GM12891 (cell line): Measurements from ENCODE around the gene EPS8L1.
"Not testable (repeated sequence)": the region's sequence is repeated elsewhere in the genome, so short reads cannot be mapped to it uniquely, and the experiment has no call there.

Experiments
- DNase-seq: peaks from one replicate; pipeline ENCODE4 v3.0.0; 2011; ENCODE audit warnings: low spot score; ENCODE audit not compliant: insufficient read length
- FAIRE-seq: peaks from 2 replicates; lab custom pipeline; 2011; peaks lifted over from hg19 to GRCh38; lab: Jason Lieb, UNC
- PAX5 ChIP-seq: IDR thresholded peaks from 2 replicates; pipeline ENCODE4 v1.6.1; 2011; ENCODE audit warnings: low read length, moderate library complexity, mild to moderate bottlenecking; ENCODE audit not compliant: insufficient read depth, severe bottlenecking
- POLR2A ChIP-seq: IDR thresholded peaks from 2 replicates; pipeline ENCODE4 v1.6.1; 2011; ENCODE audit warnings: low read depth, low read length, control low read depth
- POLR2AphosphoS5 ChIP-seq: IDR thresholded peaks from 2 replicates; pipeline ENCODE4 v1.6.1; 2011; ENCODE audit warnings: low read depth, low read length, control low read depth
- POU2F2 ChIP-seq: IDR thresholded peaks from 2 replicates; pipeline ENCODE4 v1.6.1; 2011; ENCODE audit warnings: low read depth, mild to moderate bottlenecking, control low read depth, low read length, moderate library complexity
- SPI1 ChIP-seq: IDR thresholded peaks from 2 replicates; pipeline ENCODE4 v1.6.1; 2011; ENCODE audit warnings: low read depth, low read length, control low read depth
- TAF1 ChIP-seq: IDR thresholded peaks from 2 replicates; pipeline ENCODE4 v1.6.1; 2011; ENCODE audit warnings: low read depth, low read length, control low read depth

The EPS8L1 gene

DNA sequence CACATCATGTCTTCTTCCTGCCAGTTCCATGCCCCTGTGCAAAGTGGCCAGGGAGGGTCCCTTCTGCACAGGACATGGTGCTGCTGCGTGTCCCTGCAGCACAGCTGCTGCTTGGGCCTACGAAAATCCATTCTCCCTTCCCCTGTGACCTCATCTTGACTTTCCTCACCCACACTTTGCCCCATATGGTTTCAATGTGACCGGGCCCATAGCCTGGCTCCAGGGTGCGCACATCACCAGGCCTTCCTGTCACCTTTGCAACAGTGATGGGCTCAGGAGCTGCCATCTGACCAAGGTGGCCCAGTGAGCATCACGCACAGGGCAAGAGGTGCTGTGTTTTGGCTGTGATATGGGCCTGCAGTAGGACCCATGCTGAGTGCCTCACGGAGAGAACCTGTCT is 30.9 kb downstream of the EPS8L1 start:
- FAIRE-seq (no peak), DNase-seq (no peak)
- TF ChIP-seq TAF1: no peak
- TF ChIP-seq SPI1: no peak
- TF ChIP-seq POLR2AphosphoS5: no peak; the same call in 1 of the 2 replicates
- no peak for TF ChIP-seq PAX5
- TF ChIP-seq POU2F2: no peak
- no peak for TF ChIP-seq POLR2A

DNA sequence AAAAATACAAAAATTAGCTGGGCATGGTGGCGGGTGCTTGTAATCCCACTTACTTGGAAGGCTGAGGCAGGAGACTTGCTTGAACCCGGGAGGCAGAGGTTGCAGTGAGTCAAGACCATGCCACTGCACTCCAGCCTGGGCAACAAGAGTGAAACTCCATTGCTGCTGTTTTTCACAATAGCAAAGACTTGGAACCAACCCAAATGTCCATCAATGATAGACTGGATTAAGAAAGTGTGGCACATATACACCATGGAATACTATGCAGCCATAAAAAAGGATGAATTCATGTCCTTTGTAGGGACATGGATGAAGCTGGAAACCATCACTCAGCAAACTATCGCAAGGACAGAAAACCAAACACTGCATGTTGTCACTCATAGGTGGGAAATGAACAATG is 31.6 kb downstream of the EPS8L1 start:
- not testable (repeated sequence) for FAIRE-seq, DNase-seq

DNA sequence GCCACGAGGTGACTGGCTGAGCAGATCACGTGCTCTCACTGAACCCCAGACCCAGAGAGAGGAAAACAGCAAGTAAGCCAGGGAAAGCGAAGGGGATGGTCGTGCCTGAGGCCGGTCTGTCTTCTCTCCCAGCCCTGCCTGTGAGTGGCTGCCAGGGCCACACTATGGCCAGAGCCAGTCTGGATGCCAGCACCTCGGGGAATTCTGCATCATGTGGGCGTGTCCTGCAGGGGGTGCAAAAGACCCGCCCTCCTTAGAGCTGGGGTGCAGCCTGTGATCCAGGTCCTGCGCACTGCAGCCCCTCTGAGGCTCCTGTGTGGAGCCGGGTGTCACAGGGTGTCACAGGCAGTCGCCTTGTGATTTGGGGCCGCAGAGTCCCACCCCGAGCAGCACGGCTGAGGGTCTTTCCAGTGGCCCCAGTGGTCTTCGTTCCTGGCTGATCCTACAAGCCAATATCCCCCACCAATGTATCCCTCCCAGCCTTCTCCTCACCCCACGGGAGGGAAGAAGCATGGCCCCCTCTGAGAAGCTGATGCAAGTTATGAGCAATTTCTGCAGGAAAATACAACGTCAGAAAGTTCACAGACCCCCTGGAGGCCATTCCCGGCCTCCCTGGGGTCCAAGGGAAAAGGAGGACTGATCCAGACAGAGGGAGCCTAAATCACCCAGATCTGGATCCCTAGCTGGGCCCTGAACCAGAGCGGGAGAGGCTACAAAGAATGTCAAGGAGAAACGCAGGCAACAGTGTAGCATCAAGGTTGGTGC is 34.0 kb downstream of the EPS8L1 start:
- TF ChIP-seq PAX5 (no peak), SPI1 (no peak), POLR2A (no peak), POU2F2 (no peak), POLR2AphosphoS5 (no peak), TAF1 (no peak)
- FAIRE-seq: no peak
- no peak for DNase-seq

DNA sequence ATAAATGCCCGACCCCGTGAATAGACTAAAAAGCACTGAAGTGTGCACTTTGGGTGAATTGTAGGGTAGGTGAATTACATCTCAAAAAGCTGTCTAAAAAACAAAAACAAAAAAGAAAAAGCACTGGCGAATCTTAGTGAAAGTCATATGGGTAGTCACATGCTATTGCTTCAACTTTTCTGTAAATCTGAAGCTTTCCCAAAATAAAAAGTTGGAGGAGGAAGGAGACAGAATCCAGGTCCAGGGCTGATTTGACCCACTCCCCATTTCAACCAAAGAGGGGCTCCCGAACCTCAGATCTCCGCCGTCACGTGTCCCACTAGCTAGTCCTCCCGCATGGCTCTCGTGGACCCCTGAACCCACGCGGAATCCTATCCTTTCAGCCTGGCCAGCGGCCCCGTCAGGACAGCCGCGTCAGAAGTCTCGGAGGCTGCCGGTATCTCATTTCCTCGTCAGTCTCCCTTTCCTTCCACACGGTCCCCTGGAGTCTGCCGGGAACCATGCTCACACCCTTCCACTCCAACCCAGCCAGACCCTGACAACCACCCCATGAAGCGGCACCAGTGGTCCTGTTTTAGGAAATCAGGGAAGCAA is 35.7 kb downstream of the EPS8L1 start:
- TF ChIP-seq POLR2AphosphoS5 (no peak), PAX5 (no peak), POU2F2 (no peak), SPI1 (no peak), POLR2A (no peak), TAF1 (no peak)
- FAIRE-seq: no peak

DNA sequence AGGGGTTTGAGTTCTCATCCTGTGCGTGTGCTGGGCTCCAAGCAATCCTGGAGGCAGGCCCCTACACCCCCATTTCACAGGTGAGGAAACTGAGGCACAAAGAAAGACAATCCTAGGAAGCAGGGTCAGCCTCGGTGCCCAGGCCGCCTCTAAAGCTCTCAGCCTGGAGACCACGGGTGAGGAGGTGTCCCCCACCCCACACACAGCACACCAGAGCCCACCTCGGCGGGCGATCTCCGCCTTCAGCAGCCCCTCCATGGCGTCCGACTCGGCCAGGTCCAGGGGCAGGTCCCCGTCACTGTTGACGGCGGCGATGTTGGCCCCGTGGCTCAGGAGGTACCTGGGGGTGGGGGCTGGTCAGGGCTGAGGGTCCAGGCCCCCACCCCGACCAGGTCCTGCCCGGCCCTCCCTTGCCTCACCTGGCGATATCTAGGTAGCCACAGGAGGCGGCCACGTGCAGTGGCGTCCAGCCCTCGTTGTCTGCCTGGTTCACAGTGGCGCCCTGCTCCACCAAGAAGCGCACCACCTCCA is 36.6 kb downstream of the EPS8L1 start:
- TF ChIP-seq PAX5: no peak
- no peak for TF ChIP-seq POU2F2
- TF ChIP-seq SPI1: no peak
- no peak for TF ChIP-seq POLR2AphosphoS5
- no peak for TF ChIP-seq POLR2A
- TF ChIP-seq TAF1: no peak

More for the DNA sequence above, 35.7 kb downstream of the EPS8L1 start:
- no peak for DNase-seq

DNA sequence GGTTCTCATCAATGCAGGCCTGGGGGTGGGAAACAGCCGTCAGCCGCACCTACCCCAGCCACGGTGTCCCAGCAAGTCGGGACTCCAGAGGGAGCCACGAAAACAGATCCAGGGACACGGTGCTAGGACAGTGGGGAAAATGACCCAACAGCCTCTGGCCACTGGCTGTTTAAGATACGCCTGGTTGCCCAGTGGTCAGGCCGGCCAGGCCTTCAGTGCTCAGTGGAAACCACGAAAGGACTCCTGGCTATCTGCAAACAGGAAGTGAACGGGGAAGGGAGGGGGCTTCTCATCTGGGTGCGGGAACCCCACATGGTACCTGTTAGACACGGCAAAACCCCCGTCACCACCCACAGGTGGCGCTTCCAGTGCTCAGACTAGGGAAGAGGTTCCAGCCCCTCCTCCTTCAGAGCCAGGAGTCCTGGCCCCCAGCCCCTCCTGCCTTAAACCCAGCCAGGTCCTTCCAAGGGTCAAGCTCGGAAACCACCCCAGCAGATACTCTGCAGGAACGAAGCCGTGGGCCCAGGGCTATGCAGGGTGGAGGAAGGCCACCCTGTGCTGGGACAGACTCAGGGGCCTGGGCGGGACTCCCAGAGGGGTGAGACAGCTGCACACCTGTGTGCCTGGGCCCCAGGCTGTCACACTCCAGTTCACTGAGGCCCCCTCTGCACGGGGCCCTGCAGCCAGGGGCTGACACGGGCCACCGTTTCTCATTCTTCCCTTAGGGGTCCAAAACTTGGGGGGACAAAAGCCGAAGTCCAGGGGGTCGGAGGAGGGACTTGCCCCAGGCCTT is 37.3 kb downstream of the EPS8L1 start:
- TF ChIP-seq SPI1 (peak; percentile 44; the same call in 1 of the 2 replicates), POU2F2 (no peak)
- FAIRE-seq: peak; percentile 38

More for the DNA sequence above, 36.6 kb downstream of the EPS8L1 start:
- DNase-seq (no peak), FAIRE-seq (no peak)

DNA sequence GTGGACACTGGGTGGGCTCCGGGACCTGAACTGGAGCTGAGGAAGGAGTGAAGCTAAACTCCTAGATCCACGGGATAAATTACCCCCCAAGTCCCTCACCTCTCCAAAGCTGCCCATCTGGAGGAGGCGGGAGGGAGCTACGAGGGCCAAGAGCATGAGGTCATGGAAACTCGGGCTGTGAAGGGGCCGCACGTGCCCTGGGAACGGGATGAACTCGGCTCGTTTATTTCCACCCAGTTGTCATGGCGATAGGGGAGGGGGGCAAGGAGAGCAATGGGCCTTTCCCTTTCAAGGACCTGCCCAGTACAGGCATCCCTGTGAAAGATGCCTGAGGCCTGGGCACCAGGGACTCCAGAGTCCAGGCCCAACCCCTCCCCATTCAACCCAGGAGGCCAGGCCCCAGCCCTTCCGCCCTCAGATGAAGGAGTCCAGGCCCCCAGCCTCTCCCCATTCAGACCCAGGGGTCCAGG is 37.9 kb downstream of the EPS8L1 start:
- TF ChIP-seq POU2F2: no peak
- no peak for TF ChIP-seq TAF1
- no peak for TF ChIP-seq POLR2A
- TF ChIP-seq PAX5: no peak
- TF ChIP-seq POLR2AphosphoS5: no peak
- no peak for TF ChIP-seq SPI1
- DNase-seq (no peak), FAIRE-seq (no peak)

More for the DNA sequence above, 37.3 kb downstream of the EPS8L1 start:
- no peak for DNase-seq

DNA sequence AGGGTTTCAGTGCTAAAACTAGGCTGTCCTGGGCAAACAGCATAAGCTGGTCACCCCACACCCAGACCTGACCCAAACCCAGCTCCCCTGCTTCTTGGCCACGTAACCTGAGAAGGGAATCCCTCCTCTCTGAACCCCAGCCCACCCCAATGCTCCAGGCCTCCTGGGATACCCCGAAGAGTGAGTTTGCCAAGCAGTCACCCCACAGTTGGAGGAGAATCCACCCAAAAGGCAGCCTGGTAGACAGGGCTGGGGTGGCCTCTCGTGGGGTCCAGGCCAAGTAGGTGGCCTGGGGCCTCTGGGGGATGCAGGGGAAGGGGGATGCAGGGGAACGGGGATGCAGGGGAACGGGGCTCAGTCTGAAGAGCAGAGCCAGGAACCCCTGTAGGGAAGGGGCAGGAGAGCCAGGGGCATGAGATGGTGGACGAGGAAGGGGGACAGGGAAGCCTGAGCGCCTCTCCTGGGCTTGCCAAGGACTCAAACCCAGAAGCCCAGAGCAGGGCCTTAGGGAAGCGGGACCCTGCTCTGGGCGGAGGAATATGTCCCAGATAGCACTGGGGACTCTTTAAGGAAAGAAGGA is 39.0 kb downstream of the EPS8L1 start:
- DNase-seq (no peak), FAIRE-seq (no peak)
- TF ChIP-seq SPI1 (no peak), PAX5 (no peak), POLR2AphosphoS5 (no peak), POLR2A (no peak), TAF1 (no peak), POU2F2 (no peak)

DNA sequence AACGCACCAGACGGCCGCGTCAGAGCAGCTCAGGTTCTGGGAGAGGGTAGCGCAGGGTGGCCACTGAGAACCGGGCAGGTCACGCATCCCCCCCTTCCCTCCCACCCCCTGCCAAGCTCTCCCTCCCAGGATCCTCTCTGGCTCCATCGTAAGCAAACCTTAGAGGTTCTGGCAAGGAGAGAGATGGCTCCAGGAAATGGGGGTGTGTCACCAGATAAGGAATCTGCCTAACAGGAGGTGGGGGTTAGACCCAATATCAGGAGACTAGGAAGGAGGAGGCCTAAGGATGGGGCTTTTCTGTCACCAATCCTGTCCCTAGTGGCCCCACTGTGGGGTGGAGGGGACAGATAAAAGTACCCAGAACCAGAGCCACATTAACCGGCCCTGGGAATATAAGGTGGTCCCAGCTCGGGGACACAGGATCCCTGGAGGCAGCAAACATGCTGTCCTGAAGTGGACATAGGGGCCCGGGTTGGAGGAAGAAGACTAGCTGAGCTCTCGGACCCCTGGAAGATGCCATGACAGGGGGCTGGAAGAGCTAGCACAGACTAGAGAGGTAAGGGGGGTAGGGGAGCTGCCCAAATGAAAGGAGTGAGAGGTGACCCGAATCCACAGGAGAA is 39.9 kb downstream of the EPS8L1 start:
- FAIRE-seq: no peak
- no peak for DNase-seq
- TF ChIP-seq PAX5: no peak
- TF ChIP-seq POLR2AphosphoS5: no peak
- TF ChIP-seq POLR2A: no peak
- TF ChIP-seq TAF1: no peak
- no peak for TF ChIP-seq POU2F2
- TF ChIP-seq SPI1: no peak
